ENCODE measurements around the gene SLIT1.

SLIT1 gene

GRCh38 chr10:97169911-97170693 lies 15.7 kb downstream of the SLIT1 start:
- DNase-seq: peak in 1 of 2 experiments; percentile 9

GRCh38 chr10:97169063-97169462 lies 16.7 kb downstream of the SLIT1 start:
- peak in 1 of 2 experiments; percentile 30 for DNase-seq

GRCh38 chr10:97168645-97169044 lies 17.1 kb downstream of the SLIT1 start:
- no peak for DNase-seq

DNA sequence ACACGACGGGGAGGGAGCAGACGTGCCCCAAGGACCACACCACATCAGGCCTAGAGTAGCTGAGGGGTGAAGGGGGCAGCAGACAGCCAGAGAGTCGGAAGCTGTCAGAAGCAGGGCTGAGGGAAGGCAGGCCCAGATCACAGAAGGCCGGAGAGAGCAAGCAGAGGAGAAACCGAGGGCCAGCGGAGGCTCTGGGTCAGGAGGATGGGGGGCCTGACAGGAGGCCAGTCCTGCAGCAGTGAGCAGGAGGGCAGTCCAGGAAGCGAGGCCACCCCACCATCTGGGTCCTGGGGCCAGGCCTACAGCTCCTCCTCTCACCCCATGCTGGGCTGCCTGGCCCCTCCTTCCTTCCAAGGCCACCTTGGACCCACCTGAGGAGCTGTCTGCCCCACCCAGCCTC lies 20.3 kb downstream of the SLIT1 start:
- DNase-seq: no peak

- peak; percentile 68 to 86 for DNase-seq
These were observed 21.8 kb downstream of the SLIT1 start for GRCh38 chr10:97163781-97164501.

GRCh38 chr10:97163181-97163580 lies 22.6 kb downstream of the SLIT1 start:
- DNase-seq: no peak

GRCh38 chr10:97159646-97160305 lies 26.0 kb downstream of the SLIT1 start:
- no peak for DNase-seq

DNA sequence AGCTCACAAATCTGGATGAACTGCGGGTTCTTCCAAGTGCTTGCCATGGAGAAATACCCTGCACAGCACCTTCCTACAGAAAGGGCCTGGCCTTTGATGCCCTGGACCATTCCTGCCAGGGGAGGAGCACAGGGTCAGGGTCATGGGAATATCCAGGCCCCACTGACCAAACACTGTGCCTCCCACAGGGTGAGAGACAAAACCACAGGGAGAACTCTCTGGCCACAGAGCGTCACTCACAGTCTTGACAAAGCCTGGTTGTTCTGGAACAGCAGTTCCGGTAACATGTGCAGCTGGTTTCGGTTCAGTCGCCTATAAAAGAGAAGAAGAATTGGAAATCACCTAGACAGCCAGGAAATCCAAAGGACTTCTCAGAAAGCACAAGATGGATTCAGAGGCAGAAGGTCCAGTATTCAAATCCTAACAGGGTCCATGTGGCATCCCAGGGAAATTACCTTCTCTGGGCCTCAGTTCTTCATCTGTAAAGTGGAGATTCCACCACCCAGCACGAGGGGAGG lies 28.1 kb downstream of the SLIT1 start:
- no peak for DNase-seq

GRCh38 chr10:97154781-97155180 lies 31.0 kb downstream of the SLIT1 start:
- no peak for DNase-seq

DNA sequence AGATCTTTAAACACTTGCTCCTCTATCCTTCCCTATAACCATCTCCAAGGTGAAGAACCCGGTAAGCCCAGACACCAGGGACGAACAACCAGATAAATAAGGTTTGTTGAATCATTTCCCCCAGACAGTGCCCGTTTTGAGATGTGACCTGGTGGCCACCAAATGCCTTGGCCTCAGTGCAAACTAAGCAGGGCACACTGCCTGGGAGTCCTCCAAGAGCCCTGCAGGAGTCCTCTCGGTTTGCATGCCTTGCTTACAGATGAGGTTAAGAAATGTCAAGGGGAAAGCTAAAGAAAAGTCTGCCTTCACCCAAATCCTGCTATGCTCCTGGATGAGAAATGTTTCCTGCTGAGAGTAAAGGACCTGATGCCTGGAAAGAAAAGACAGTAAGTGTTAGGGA lies 31.6 kb downstream of the SLIT1 start:
- DNase-seq: no peak

DNA sequence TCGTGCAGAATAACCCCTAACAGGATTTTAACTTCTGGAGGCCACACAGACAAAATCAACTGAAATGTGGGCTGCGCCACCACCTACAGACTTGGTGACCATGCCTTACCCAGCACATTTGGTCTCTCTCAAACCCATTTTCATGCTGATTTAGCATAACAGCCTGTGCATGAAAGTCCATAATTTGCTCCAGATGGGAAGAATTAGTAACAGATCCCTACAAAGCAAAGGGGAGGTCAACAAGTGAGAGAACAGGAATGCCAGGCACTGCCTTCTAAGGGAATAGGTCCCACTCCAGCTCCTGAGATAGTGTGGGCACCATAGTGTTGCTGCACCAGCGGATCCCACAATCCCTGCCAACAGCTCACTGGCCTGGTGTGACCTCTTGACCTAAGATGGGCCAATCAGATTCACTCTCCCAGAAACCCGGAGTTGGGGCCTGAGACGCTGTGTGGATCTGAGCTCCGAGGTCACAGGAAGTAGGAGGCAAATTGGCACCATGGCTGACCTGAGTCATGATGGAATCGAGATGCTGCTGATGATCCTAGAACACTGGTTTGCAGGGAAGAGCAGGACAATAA lies 32.4 kb downstream of the SLIT1 start:
- DNase-seq: peak in 1 of 2 experiments; percentile 59

GRCh38 chr10:97151307-97151914 lies 34.3 kb downstream of the SLIT1 start:
- no peak for DNase-seq

GRCh38 chr10:97150616-97151015 lies 35.1 kb downstream of the SLIT1 start:
- DNase-seq: no peak

- no peak for DNase-seq
These were observed 35.7 kb downstream of the SLIT1 start for GRCh38 chr10:97150013-97150595.

GRCh38 chr10:97149079-97149531 lies 36.7 kb downstream of the SLIT1 start:
- peak; percentile 85 to 90 for DNase-seq

- no peak for DNase-seq
These were observed 41.5 kb downstream of the SLIT1 start for GRCh38 chr10:97144297-97144696.

DNA sequence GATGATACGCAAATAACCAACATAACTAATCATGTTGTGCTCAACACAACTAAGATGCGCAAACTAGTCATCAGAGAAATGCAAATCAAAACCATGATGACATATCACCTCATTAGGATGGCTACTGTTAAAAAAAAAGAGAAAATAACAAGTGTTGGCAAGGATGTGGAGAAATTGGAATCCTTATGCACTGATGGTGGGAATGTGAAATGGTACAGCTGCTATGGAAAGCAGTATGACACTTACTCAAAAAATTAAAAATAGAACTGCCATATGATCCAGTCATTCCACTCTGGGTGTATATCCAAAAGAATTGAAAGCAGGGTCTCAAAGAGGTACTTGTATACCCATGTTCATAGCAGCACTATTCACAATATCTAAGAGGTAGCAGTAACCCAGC lies 42.9 kb downstream of the SLIT1 start:
- no peak for DNase-seq

DNA sequence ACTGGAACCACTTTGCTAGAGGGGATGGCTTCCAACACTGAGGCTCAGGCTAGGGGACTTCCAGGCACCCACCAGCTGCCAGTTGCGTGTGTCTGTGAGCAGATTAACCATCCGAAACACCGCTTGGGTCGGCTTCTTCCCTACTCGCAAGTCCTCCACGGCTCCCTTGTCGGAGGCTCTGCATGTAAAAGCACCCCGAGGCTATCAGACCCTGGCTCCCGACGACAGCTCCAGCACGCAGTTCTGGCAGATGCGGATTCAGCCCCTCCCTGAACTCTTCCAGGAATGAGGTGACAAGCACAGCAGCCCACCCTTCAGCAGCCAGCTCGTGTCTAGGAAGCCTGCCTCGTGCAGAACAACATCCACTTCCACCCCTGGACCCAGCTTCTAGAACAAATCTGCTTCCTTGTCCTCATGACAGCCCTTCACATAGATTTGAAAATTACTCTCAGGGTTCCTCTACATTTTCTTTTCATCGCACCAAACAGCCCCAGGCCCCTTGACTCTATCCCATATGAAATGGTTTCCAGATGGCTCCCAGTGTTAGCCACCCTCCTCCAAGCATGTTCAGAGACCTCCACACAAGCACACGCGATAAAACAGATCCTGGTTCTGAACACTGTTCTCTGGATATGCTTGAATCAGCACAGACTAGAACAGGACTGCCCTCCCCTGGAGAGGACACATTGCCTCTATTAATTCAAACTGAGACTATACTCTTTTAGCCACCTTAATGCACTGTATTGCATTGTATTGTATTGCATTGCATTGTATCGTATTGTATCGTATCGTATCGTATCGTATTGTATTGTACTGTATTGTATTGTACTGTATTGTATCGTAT lies 44.6 kb downstream of the SLIT1 start:
- peak in 1 of 2 experiments; percentile 49 for DNase-seq

- no peak for DNase-seq
These were observed 45.5 kb downstream of the SLIT1 start for GRCh38 chr10:97140049-97140846.

- DNase-seq: no peak
These were observed 46.1 kb downstream of the SLIT1 start for GRCh38 chr10:97139651-97140048.

Measured in NCI-H524 (cell line).